IMR-90 (cell line): ENCODE measurements around the gene PTN. TPM values are rescaled to one million over a fixed set of nuclear protein-coding genes. Genes with fewer than 3 reads are reported as not detected.

Experiments used
- ATAC-seq: fragments of 200-7000 bp; cut with Tn5 transposase; 2 replicates; pipeline ENCODE4 v1.9.1; 2020; ENCODE audit warnings: low read depth, mild to moderate bottlenecking, moderate library complexity
- BruUV-seq: library from RNA; stranded (reverse); fragments of 400-500 nt; replicated peaks from 2 replicates; lab custom pipeline; 2021; lab: Mats Ljungman, UMichigan
- CTCF ChIA-PET: fragments of 300-600 bp; formaldehyde crosslinking; extraction: SDS; loops from one replicate; lab custom pipeline; 2021; ENCODE audit warnings: antibody characterized with exemption; lab: Yijun Ruan, JAX
- POLR2A ChIA-PET: fragments of 300-600 bp; sonication (Branson Sonifier 250); formaldehyde crosslinking; loops from one replicate; lab custom pipeline; 2022; ENCODE audit warnings: antibody characterized with exemption; ENCODE audit not compliant: unreplicated experiment; lab: Charles Lee
- DNase-seq: peaks from one replicate; pipeline ENCODE4 v3.0.0; 2013
- H2AFZ ChIP-seq: replicated peaks from 2 replicates; pipeline ENCODE3; 2013; ENCODE audit warnings: low read length, mild to moderate bottlenecking; ENCODE audit not compliant: poor library complexity
- H2AK5ac ChIP-seq: 2 replicates; pipeline ENCODE4 v1.6.1; 2013; ENCODE audit warnings: low read depth, low read length, inconsistent platforms
- H2AK9ac ChIP-seq: replicated peaks from 2 replicates; pipeline ENCODE3; 2013; ENCODE audit warnings: mild to moderate bottlenecking, low read depth, low read length, moderate library complexity; ENCODE audit not compliant: poor library complexity
- H2BK120ac ChIP-seq: 2 replicates; pipeline ENCODE4 v1.6.1; 2013; ENCODE audit warnings: low read depth, low read length, inconsistent platforms
- H2BK15ac ChIP-seq: 3 replicates; pipeline ENCODE4 v1.6.1; 2013; ENCODE audit warnings: low read depth, low read length, inconsistent platforms
- H2BK20ac ChIP-seq: 2 replicates; pipeline ENCODE4 v1.6.1; 2013; ENCODE audit warnings: low read depth, mild to moderate bottlenecking, inconsistent platforms, low read length, moderate library complexity
- H2BK5ac ChIP-seq: 2 replicates; pipeline ENCODE4 v1.6.1; 2013; ENCODE audit warnings: mild to moderate bottlenecking, low read depth, low read length, inconsistent platforms; ENCODE audit not compliant: poor library complexity, severe bottlenecking
- H3K14ac ChIP-seq: replicated peaks from 2 replicates; pipeline ENCODE4 v1.6.1; 2013; ENCODE audit warnings: low read depth, low read length, inconsistent platforms
- H3K18ac ChIP-seq: 2 replicates; pipeline ENCODE4 v1.6.1; 2013; ENCODE audit warnings: low read depth, low read length, control low read depth
- H3K23ac ChIP-seq: 2 replicates; pipeline ENCODE4 v1.6.1; 2013; ENCODE audit warnings: low read depth, low read length, inconsistent platforms
- H3K27ac ChIP-seq: 2 replicates; pipeline ENCODE4 v1.5.1; 2013; ENCODE audit warnings: mild to moderate bottlenecking, control low read depth, low read length; ENCODE audit not compliant: insufficient read depth
- H3K27me3 ChIP-seq: 2 replicates; pipeline ENCODE4 v1.6.1; 2013; ENCODE audit warnings: low read length; ENCODE audit not compliant: control insufficient read depth, insufficient read depth
- H3K36me3 ChIP-seq: 2 replicates; pipeline ENCODE4 v1.6.1; 2013; ENCODE audit warnings: low read length, mixed read lengths; ENCODE audit not compliant: control insufficient read depth, insufficient read depth
- H3K4ac ChIP-seq: 2 replicates; pipeline ENCODE4 v1.6.1; 2013; ENCODE audit warnings: low read depth, low read length, inconsistent platforms
- H3K4me1 ChIP-seq: 2 replicates; pipeline ENCODE4 v1.6.1; 2013; ENCODE audit warnings: low read length, mixed read lengths; ENCODE audit not compliant: control insufficient read depth, insufficient read depth
- H3K4me2 ChIP-seq: 2 replicates; pipeline ENCODE4 v1.6.1; 2013; ENCODE audit warnings: low read depth, mild to moderate bottlenecking, control low read depth, low read length, moderate library complexity
- H3K4me3 ChIP-seq: 2 replicates; pipeline ENCODE4 v1.5.1; 2013; ENCODE audit warnings: low read depth, mild to moderate bottlenecking, control low read depth, low read length, moderate library complexity; ENCODE audit not compliant: insufficient read depth
- H3K56ac ChIP-seq: 2 replicates; pipeline ENCODE4 v1.6.1; 2013; ENCODE audit warnings: low read length, inconsistent platforms; ENCODE audit not compliant: insufficient read depth; ENCODE audit errors: extremely low read depth
- H3K79me1 ChIP-seq, 2 experiments: 2 replicates each; pipeline ENCODE4 v1.6.1; 2013; ENCODE audit warnings: low read length in 2 of 2, inconsistent platforms in 1 of 2, low read depth in 1 of 2
- H3K9ac ChIP-seq: 2 replicates; pipeline ENCODE4 v1.6.1; 2013; ENCODE audit warnings: low read depth, low read length, control low read depth
- H3K9me1 ChIP-seq: 2 replicates; pipeline ENCODE4 v1.6.1; 2013; ENCODE audit warnings: low read length, inconsistent platforms; ENCODE audit not compliant: insufficient read depth
- H3K9me3 ChIP-seq: 2 replicates; pipeline ENCODE4 v1.6.1; 2013; ENCODE audit warnings: low read length; ENCODE audit not compliant: control insufficient read depth, insufficient read depth
- H4K20me1 ChIP-seq: 2 replicates; pipeline ENCODE4 v1.6.1; 2013; ENCODE audit warnings: low read length, inconsistent platforms; ENCODE audit not compliant: insufficient read depth
- H4K5ac ChIP-seq: 2 replicates; pipeline ENCODE4 v1.6.1; 2013; ENCODE audit warnings: mild to moderate bottlenecking, low read depth, low read length, control low read depth
- H4K8ac ChIP-seq, 2 experiments: 2 replicates each; pipeline ENCODE4 v1.6.1; 2013; ENCODE audit warnings: low read depth in 2 of 2, low read length in 2 of 2, control low read depth in 1 of 2, inconsistent platforms in 1 of 2
- H4K91ac ChIP-seq: 2 replicates; pipeline ENCODE4 v1.6.1; 2013; ENCODE audit warnings: low read depth, low read length, inconsistent platforms; ENCODE audit not compliant: insufficient read depth
- BHLHE40 ChIP-seq: fragments of 150-350 bp; IDR thresholded peaks from 2 replicates; pipeline ENCODE4 v1.6.1; 2016; ENCODE audit warnings: mild to moderate bottlenecking, low read depth, low read length
- CEBPB ChIP-seq: IDR thresholded peaks from 2 replicates; pipeline ENCODE4 v1.6.1; 2012; ENCODE audit warnings: low read depth, low read length, improper control_type of control experiment
- CHD1 ChIP-seq: IDR thresholded peaks from 2 replicates; pipeline ENCODE4 v1.6.1; 2012; ENCODE audit warnings: low read depth, low read length, improper control_type of control experiment
- CTCF ChIP-seq: conservative IDR thresholded peaks from 2 replicates; pipeline ENCODE4 v1.5.1; 2012; ENCODE audit warnings: mild to moderate bottlenecking, low read depth, low read length, improper control_type of control experiment
- ELK1 ChIP-seq: fragments of 150-350 bp; IDR thresholded peaks from 2 replicates; pipeline ENCODE4 v1.6.1; 2016; ENCODE audit warnings: low read depth, mild to moderate bottlenecking, low read length, moderate library complexity, borderline replicate concordance
- FOS ChIP-seq: fragments of 150-350 bp; IDR thresholded peaks from 2 replicates; pipeline ENCODE4 v1.6.1; 2016; ENCODE audit warnings: low read depth, low read length
- MAFK ChIP-seq: IDR thresholded peaks from 2 replicates; pipeline ENCODE4 v1.6.1; 2012; ENCODE audit warnings: low read depth, low read length, improper control_type of control experiment
- MAZ ChIP-seq: IDR thresholded peaks from 2 replicates; pipeline ENCODE4 v1.6.1; 2012; ENCODE audit warnings: low read depth, mild to moderate bottlenecking, low read length, improper control_type of control experiment, moderate library complexity, borderline replicate concordance
- MXI1 ChIP-seq: IDR thresholded peaks from 2 replicates; pipeline ENCODE4 v1.6.1; 2012; ENCODE audit warnings: low read depth, mild to moderate bottlenecking, low read length, moderate library complexity, borderline replicate concordance
- NFE2L2 ChIP-seq: fragments of 150-350 bp; IDR thresholded peaks from 2 replicates; pipeline ENCODE4 v1.6.1; 2016; ENCODE audit warnings: low read depth, mild to moderate bottlenecking, low read length
- POLR2A ChIP-seq: IDR thresholded peaks from 2 replicates; pipeline ENCODE4 v1.6.1; 2012; ENCODE audit warnings: mild to moderate bottlenecking, low read depth, low read length
- RAD21 ChIP-seq: IDR thresholded peaks from 2 replicates; pipeline ENCODE4 v1.6.1; 2012; ENCODE audit warnings: low read length, improper control_type of control experiment
- RCOR1 ChIP-seq: IDR thresholded peaks from 2 replicates; pipeline ENCODE4 v1.6.1; 2012; ENCODE audit warnings: mild to moderate bottlenecking, low read length, improper control_type of control experiment; ENCODE audit not compliant: insufficient replicate concordance
- RFX5 ChIP-seq: IDR thresholded peaks from 2 replicates; pipeline ENCODE4 v1.8.0; 2012; ENCODE audit warnings: low read depth, mild to moderate bottlenecking, low read length, moderate library complexity
- SMC3 ChIP-seq: fragments of 150-350 bp; IDR thresholded peaks from 2 replicates; pipeline ENCODE4 v1.6.1; 2016; ENCODE audit warnings: low read depth, mild to moderate bottlenecking, antibody characterized with exemption, low read length, moderate library complexity
- USF2 ChIP-seq: fragments of 150-350 bp; IDR thresholded peaks from 2 replicates; pipeline ENCODE4 v1.6.1; 2017; ENCODE audit warnings: mild to moderate bottlenecking, antibody characterized with exemption, low read length, low read depth
- WGBS, 2 experiments: methylation state at CpG; one replicate each; pipeline versions ENCODE4 v1.1.5 to v1.1.7; 2013; ENCODE audit warnings: missing lambda C conversion rate in 2 of 2; ENCODE audit not compliant: insufficient read length in 1 of 2; ENCODE audit errors: extremely low coverage in 2 of 2; 5-methylcytosine and 5-hydroxymethylcytosine counted together
- dilution Hi-C: fragments of 300-500 bp; cut with HindIII; formaldehyde crosslinking; loops from one replicate; pipeline ENCODE4 v1.14.3; 2018; ENCODE audit warnings: low sequenced_read_pairs; ENCODE audit not compliant: unreplicated experiment
- in situ Hi-C: fragments of 300-500 bp; cut with MboI; formaldehyde crosslinking; loops from 3 replicates; pipeline ENCODE4 v1.14.3; 2019; ENCODE audit warnings: low sequenced_read_pairs, inconsistent platforms, mixed read lengths
- intact Hi-C: fragments of 100-400 bp; cut with micrococcal nuclease; formaldehyde crosslinking; loops from 2 replicates; pipeline ENCODE4 v1.10.0; 2022
- polyA plus RNA-seq, 3 experiments: library from polyadenylated mRNA; depleted of rRNA; stranded (reverse); fragments of >200 nt; gene quantifications; 2 replicates each; pipeline ENCODE4 v1.2.3, GENCODE V29; 2012; ENCODE audit warnings: low replicate concordance in 1 of 3
- total RNA-seq: library from RNA; depleted of rRNA; stranded (reverse); fragments of >200 nt; gene quantifications from 2 replicates; pipeline ENCODE4 v1.2.3, GENCODE V29; 2012

The PTN gene
- total and polyA plus RNA-seq, 2 of the 4 experiments (the other 2 are of a cell fraction): 61.7 to 186 TPM

- Histone ChIP-seq H3K4me2 (no peak overlapping the region), H3K23ac (no peak overlapping the region), H2BK20ac (no peak overlapping the region), H3K14ac (no peak overlapping the region), H3K9ac (no peak overlapping the region), H4K91ac (no peak overlapping the region), H4K8ac (no peak overlapping the region), H3K4ac (no peak overlapping the region), H3K18ac (no peak overlapping the region), H3K9me1 (no peaks in the 10 kb centered on the region), H4K5ac (no peak overlapping the region), H3K4me3 (no peak overlapping the region), H2AFZ (no peak overlapping the region), H2BK15ac (no peak overlapping the region), H2AK9ac (no peak overlapping the region), H4K20me1 (no peaks in the 10 kb centered on the region), H3K36me3 (no peaks in the 10 kb centered on the region; the same call in 1 of the 2 replicates), H3K27me3 (no peaks in the 10 kb centered on the region), H3K9me3 (no peaks in the 10 kb centered on the region), H2AK5ac (no peak overlapping the region), H2BK120ac (no peak overlapping the region), H3K4me1 (no peaks in the 10 kb centered on the region), H3K27ac (no peak overlapping the region), H2BK5ac (no peak overlapping the region), H3K56ac (no peak overlapping the region), H3K79me1 (no peaks in the 10 kb centered on the region; a peak in 2 of 4 replicates)
- no CpG with 5 or more reads among the region's 2 CpGs for WGBS, 2 experiments
- dilution Hi-C loops: no loop called here
- intact Hi-C loops: no loop called here
- CTCF ChIA-PET: no interaction called here
- ATAC-seq: no peak
- in situ Hi-C loops: no loop called here
- POLR2A ChIA-PET: no interaction called here
- no peak for DNase-seq
- BruUV-seq: no TSS peak
- no peak for TF ChIP-seq ELK1
- no peak for TF ChIP-seq MAFK
- no peak for TF ChIP-seq CEBPB
- no peak for TF ChIP-seq MXI1
- TF ChIP-seq MAZ: no peak
- no peak for TF ChIP-seq BHLHE40
- no peak for TF ChIP-seq FOS
- TF ChIP-seq CHD1: no peak
- no peak for TF ChIP-seq USF2
- TF ChIP-seq RAD21: no peak
- no peak for TF ChIP-seq CTCF
- no peak for TF ChIP-seq POLR2A
- TF ChIP-seq RCOR1: no peak
- no peak for TF ChIP-seq SMC3
- TF ChIP-seq NFE2L2: no peak
- no peak for TF ChIP-seq RFX5
These were observed 74.3 kb downstream of the PTN start for GRCh38 chr7:137269240-137269639.
